SK-N-SH treated with all-trans-retinoic acid at 6 μM for 48 hours (cell line): ENCODE results near the gene CYP2U1.

Experiments used
- ARNTL ChIP-seq: fragments of 450-650 bp; formaldehyde crosslinking; IDR thresholded peaks from 2 replicates; pipeline ENCODE4 v1.5.0; 2020; ENCODE audit warnings: low read depth, mild to moderate bottlenecking, moderate library complexity, borderline replicate concordance
- BACH2 ChIP-seq: fragments of 250-450 bp; sonication (Bioruptor Pico); IDR thresholded peaks from 2 replicates; pipeline ENCODE4 v1.9.0; 2021; ENCODE audit warnings: mild to moderate bottlenecking, borderline replicate concordance
- CREB5 ChIP-seq: fragments of 250-450 bp; sonication (Bioruptor Pico); IDR thresholded peaks from 2 replicates; pipeline ENCODE4 v1.5.1; 2020; ENCODE audit warnings: low read depth, mild to moderate bottlenecking, moderate library complexity
- GLIS3 ChIP-seq: fragments of 250-450 bp; sonication (Bioruptor Pico); IDR thresholded peaks from 2 replicates; pipeline ENCODE4 v1.5.0; 2020; ENCODE audit warnings: mild to moderate bottlenecking, moderate library complexity
- OSR1 ChIP-seq: fragments of 250-450 bp; sonication (Bioruptor Pico); IDR thresholded peaks from 2 replicates; pipeline ENCODE4 v1.8.0; 2022; ENCODE audit warnings: moderate library complexity, mild to moderate bottlenecking, inconsistent platforms
- PATZ1 ChIP-seq: fragments of 250-450 bp; sonication (Bioruptor Pico); IDR thresholded peaks from 2 replicates; pipeline ENCODE4 v1.8.0; 2020; ENCODE audit warnings: mild to moderate bottlenecking, moderate library complexity, borderline replicate concordance
- POU6F1 ChIP-seq: fragments of 250-450 bp; sonication (Bioruptor Pico); IDR thresholded peaks from 2 replicates; pipeline ENCODE4 v1.8.0; 2021; ENCODE audit warnings: low read depth, mild to moderate bottlenecking, moderate library complexity, borderline replicate concordance
- PPARA ChIP-seq: fragments of 250-450 bp; sonication (Bioruptor Pico); IDR thresholded peaks from 2 replicates; pipeline ENCODE4 v1.5.0; 2020; ENCODE audit warnings: mild to moderate bottlenecking, borderline replicate concordance
- RARB ChIP-seq: fragments of 250-450 bp; sonication (Bioruptor Pico); IDR thresholded peaks from 2 replicates; pipeline ENCODE4 v1.8.0; 2021; ENCODE audit warnings: mild to moderate bottlenecking, moderate library complexity
- TOX ChIP-seq: fragments of 250-450 bp; sonication (Bioruptor Pico); IDR thresholded peaks from 2 replicates; pipeline ENCODE4 v1.8.0; 2021; ENCODE audit warnings: mild to moderate bottlenecking, moderate library complexity, borderline replicate concordance
- ZFP3 ChIP-seq: fragments of 250-450 bp; sonication (Bioruptor Pico); IDR thresholded peaks from 2 replicates; pipeline ENCODE4 v1.5.0; 2020; ENCODE audit warnings: mild to moderate bottlenecking, moderate library complexity
- TF ChIP-seq, protein P1 (sequence below): fragments of 250-450 bp; sonication (Bioruptor Pico); IDR thresholded peaks from 2 replicates; pipeline ENCODE4 v1.5.1; 2021; ENCODE audit warnings: mild to moderate bottlenecking, moderate library complexity

- no peak for TF ChIP-seq POU6F1
- no peak for TF ChIP-seq PPARA (CRISPR knock-in tag)
- TF ChIP-seq ZFP3 (CRISPR knock-in tag), result no peak
- no peak for TF ChIP-seq GLIS3 (CRISPR knock-in tag)
- TF ChIP-seq RARB (CRISPR knock-in tag), result no peak
- no peak for TF ChIP-seq PATZ1 (CRISPR knock-in tag)
- TF ChIP-seq ARNTL, result no peak
- TF ChIP-seq TOX, result no peak
- TF ChIP-seq BACH2 (CRISPR knock-in tag), result no peak
- TF ChIP-seq, protein P1, sequence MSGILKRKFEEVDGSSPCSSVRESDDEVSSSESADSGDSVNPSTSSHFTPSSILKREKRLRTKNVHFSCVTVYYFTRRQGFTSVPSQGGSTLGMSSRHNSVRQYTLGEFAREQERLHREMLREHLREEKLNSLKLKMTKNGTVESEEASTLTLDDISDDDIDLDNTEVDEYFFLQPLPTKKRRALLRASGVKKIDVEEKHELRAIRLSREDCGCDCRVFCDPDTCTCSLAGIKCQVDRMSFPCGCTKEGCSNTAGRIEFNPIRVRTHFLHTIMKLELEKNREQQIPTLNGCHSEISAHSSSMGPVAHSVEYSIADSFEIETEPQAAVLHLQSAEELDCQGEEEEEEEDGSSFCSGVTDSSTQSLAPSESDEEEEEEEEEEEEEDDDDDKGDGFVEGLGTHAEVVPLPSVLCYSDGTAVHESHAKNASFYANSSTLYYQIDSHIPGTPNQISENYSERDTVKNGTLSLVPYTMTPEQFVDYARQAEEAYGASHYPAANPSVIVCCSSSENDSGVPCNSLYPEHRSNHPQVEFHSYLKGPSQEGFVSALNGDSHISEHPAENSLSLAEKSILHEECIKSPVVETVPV (CRISPR knock-in tag), result no peak
- TF ChIP-seq CREB5 (CRISPR knock-in tag), result no peak
- no peak for TF ChIP-seq OSR1 (CRISPR knock-in tag)
These were observed 35.6 kb downstream of the CYP2U1 start for GRCh38 chr4:107966903-107967302.
